B cell (primary cell): ENCODE data around the gene BNIP5. TPM values are rescaled to one million over a fixed set of nuclear protein-coding genes. Genes with fewer than 3 reads are reported as not detected.

Experiments
- ATAC-seq: fragments of 200-7000 bp; cut with Tn5 transposase; one replicate; pipeline ENCODE4 v1.10.0; 2021; ENCODE audit warnings: low read depth, mild to moderate bottlenecking, moderate number of reproducible peaks, moderate library complexity
- CTCF ChIA-PET: fragments of 350-600 bp; sonication (Branson Sonifier 250); formaldehyde crosslinking; loops from one replicate; lab custom pipeline; 2021; ENCODE audit warnings: antibody characterized with exemption, inconsistent platforms; lab: Charles Lee
- POLR2A ChIA-PET: fragments of 350-600 bp; sonication (Branson Sonifier 250); formaldehyde crosslinking; loops from one replicate; lab custom pipeline; 2021; ENCODE audit warnings: antibody characterized with exemption; lab: Charles Lee
- DNase-seq: peaks from one replicate; pipeline ENCODE4 v3.0.0; 2013
- H2AFZ ChIP-seq: 2 replicates; pipeline ENCODE4 v1.6.1; 2012; ENCODE audit warnings: mild to moderate bottlenecking, low read depth, low read length; ENCODE audit not compliant: insufficient read depth, poor library complexity, severe bottlenecking
- H3K27ac ChIP-seq, 2 donors: 1 replicate in 1 of 2; 2 replicates in 1 of 2; pipeline ENCODE4 v1.5.1; 2012 to 2013; ENCODE audit warnings: low read length in 2 of 2, mild to moderate bottlenecking in 2 of 2, moderate library complexity in 1 of 2
- H3K27me3 ChIP-seq, 4 experiments: fragments of 200-600 bp in 1 of 4; sonication (generic) in 1 of 4; replicated peaks in 1 of 4; 1 replicate in 2 of 4; 2 replicates in 2 of 4; pipeline versions ENCODE4 v1.6.1 to v1.7.0; 2013 to 2016; ENCODE audit warnings: low read length in 3 of 4, mild to moderate bottlenecking in 2 of 4, mixed read lengths in 1 of 4, moderate library complexity in 1 of 4; ENCODE audit not compliant: insufficient read depth in 4 of 4, control insufficient read depth in 3 of 4; ENCODE audit errors: control extremely low read depth in 1 of 4
- H3K36me3 ChIP-seq, 2 experiments: replicated peaks in 1 of 2; 1 replicate in 1 of 2; 2 replicates in 1 of 2; pipeline versions ENCODE4 v1.6.1 to v1.7.1; 2013; ENCODE audit warnings: low read length in 1 of 2; ENCODE audit not compliant: insufficient read depth in 2 of 2, control insufficient read depth in 1 of 2; ENCODE audit errors: control extremely low read depth in 1 of 2, extremely low read depth in 1 of 2
- H3K4me1 ChIP-seq, 2 donors: fragments of 200-600 bp in 1 of 2; sonication (generic) in 1 of 2; 1 replicate in 1 of 2; 2 replicates in 1 of 2; pipeline versions ENCODE4 v1.5.1 to v1.6.1; 2013 to 2017; ENCODE audit warnings: low read length in 2 of 2; ENCODE audit not compliant: control insufficient read depth in 2 of 2, insufficient read depth in 2 of 2
- H3K4me2 ChIP-seq: replicated peaks from 2 replicates; pipeline ENCODE3; 2012; ENCODE audit warnings: mild to moderate bottlenecking, low read depth, low read length; ENCODE audit not compliant: poor library complexity, severe bottlenecking
- H3K4me3 ChIP-seq, 5 experiments: fragments of 200-600 bp in 1 of 5; sonication (generic) in 1 of 5; 1 replicate in 3 of 5; 2 replicates in 2 of 5; pipeline versions ENCODE4 v1.5.1 to v1.7.0; 2011 to 2016; ENCODE audit warnings: low read length in 4 of 5, mild to moderate bottlenecking in 4 of 5, low read depth in 2 of 5, control low read depth in 1 of 5, moderate library complexity in 1 of 5; ENCODE audit not compliant: insufficient read depth in 1 of 5; ENCODE audit errors: control extremely low read depth in 1 of 5, extremely low read depth in 1 of 5
- H3K79me2 ChIP-seq: fragments of 200-600 bp; sonication (generic); one replicate; pipeline ENCODE4 v1.6.0; 2016; ENCODE audit warnings: low read length; ENCODE audit not compliant: control insufficient read depth, insufficient read depth
- H3K9ac ChIP-seq: fragments of 200-600 bp; sonication (generic); 2 replicates; pipeline ENCODE4 v1.6.1; 2017; ENCODE audit warnings: mild to moderate bottlenecking, low read length, moderate library complexity
- H3K9me3 ChIP-seq, 3 donors: one replicate each; pipeline versions ENCODE4 v1.6.1 to v1.7.1; 2013; ENCODE audit warnings: low read length in 2 of 3; ENCODE audit not compliant: control insufficient read depth in 2 of 3, insufficient read depth in 1 of 3; ENCODE audit errors: control extremely low read depth in 1 of 3
- H4K20me1 ChIP-seq: 2 replicates; pipeline ENCODE4 v1.6.0; 2012; ENCODE audit warnings: mild to moderate bottlenecking, low read length; ENCODE audit not compliant: insufficient read depth, control insufficient read depth, poor library complexity, severe bottlenecking
- H3K27ac Mint-ChIP-seq: one replicate; pipeline ENCODE4 v1.8.0; 2021; ENCODE audit warnings: mixed read lengths
- H3K27me3 Mint-ChIP-seq: one replicate; pipeline ENCODE4 v1.8.0; 2021; ENCODE audit warnings: mixed read lengths
- H3K4me1 Mint-ChIP-seq: one replicate; pipeline ENCODE4 v1.8.0; 2021; ENCODE audit warnings: mixed read lengths
- H3K4me3 Mint-ChIP-seq: one replicate; pipeline ENCODE4 v1.8.0; 2021; ENCODE audit warnings: mixed read lengths
- H3K9me3 Mint-ChIP-seq: one replicate; pipeline ENCODE4 v1.8.0; 2022; ENCODE audit warnings: mixed read lengths; ENCODE audit not compliant: insufficient read depth
- EZH2 ChIP-seq: IDR thresholded peaks from 2 replicates; pipeline ENCODE4 v1.6.1; 2012; ENCODE audit warnings: borderline replicate concordance, low read depth, mild to moderate bottlenecking, moderate library complexity, low read length; ENCODE audit not compliant: insufficient read depth, poor library complexity, severe bottlenecking
- WGBS: methylation state at CpG from one replicate; pipeline ENCODE4 v1.1.5; 2013; ENCODE audit warnings: missing lambda C conversion rate; ENCODE audit not compliant: insufficient coverage; 5-methylcytosine and 5-hydroxymethylcytosine counted together
- intact Hi-C: fragments of 100-400 bp; cut with micrococcal nuclease; formaldehyde crosslinking; loops from one replicate; pipeline ENCODE4 v1.10.0; 2022
- polyA plus RNA-seq: library from polyadenylated mRNA; depleted of rRNA; stranded (reverse); fragments of >200 nt; gene quantifications from 2 replicates; pipeline ENCODE4 v1.2.3, GENCODE V29; 2012
- total RNA-seq, 2 donors: library from RNA; stranded (reverse); fragments of 120-200 nt in 1 of 2; gene quantifications; 1 replicate in 1 of 2; 2 replicates in 1 of 2; pipeline versions ENCODE4 v1.2.3 to v1.2.4, GENCODE V29; 2013 to 2022
- TF ChIP-seq, protein P1 (sequence below): fragments of 200-600 bp; IDR thresholded peaks from one replicate; pipeline ENCODE4 v1.8.0; 2022; ENCODE audit warnings: antibody characterized with exemption, mild to moderate bottlenecking

BNIP5 gene
- total and polyA plus RNA-seq, 2 donors (not counting 1 experiment from before 2014, with no cell fraction given): 0.06 to 0.10 TPM

DNA sequence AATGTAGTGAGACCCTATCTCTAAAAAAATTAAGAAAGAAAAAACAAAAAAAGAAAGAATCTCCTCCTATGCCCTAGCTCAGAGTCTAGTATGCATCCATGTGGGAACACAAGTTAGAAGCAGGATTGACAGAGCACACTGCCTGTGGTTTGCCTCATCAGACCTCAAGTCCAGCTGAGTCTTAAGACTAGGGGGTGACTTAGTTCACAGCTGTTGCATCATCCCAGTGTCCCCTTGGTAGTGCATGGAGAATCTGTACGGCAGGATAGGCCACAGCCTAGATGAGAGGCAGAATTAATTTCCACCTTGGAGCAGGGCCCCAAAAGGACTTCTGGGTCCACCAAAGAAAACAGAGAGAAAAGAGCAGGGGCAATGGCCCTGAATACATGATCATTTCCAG lies 53.1 kb downstream of the BNIP5 start:
- DNase-seq: no peak
- H3K27me3 Mint-ChIP-seq: peaks cover 45% of the 10 kb centered on the region
- Histone ChIP-seq H3K9me3 (no peaks in the 10 kb centered on the region), H3K27me3 (peaks cover 0 to 34% (median 20%) of the 10 kb centered on the region in 4 experiments), H4K20me1 (no peaks in the 10 kb centered on the region), H3K79me2 (no peaks in the 10 kb centered on the region), H3K27ac (no peak overlapping the region), H3K4me1 (peaks cover 9 to 11% of the 10 kb centered on the region in 2 donors), H3K9ac (no peak overlapping the region), H3K36me3 (no peaks in the 10 kb centered on the region), H3K4me2 (no peak overlapping the region), H3K4me3 (no peak overlapping the region), H2AFZ (no peak overlapping the region)
- no peak overlapping the region for H3K4me3 Mint-ChIP-seq
- intact Hi-C loops: no loop called here
- H3K27ac Mint-ChIP-seq: no peak overlapping the region
- ChIA-PET CTCF (no interaction called here), POLR2A (no interaction called here)
- WGBS: 100% methylated on average over 1 of the region's 1 CpG
- ATAC-seq: no peak
- peaks cover 14% of the 10 kb centered on the region for H3K4me1 Mint-ChIP-seq
- TF ChIP-seq, protein P1, sequence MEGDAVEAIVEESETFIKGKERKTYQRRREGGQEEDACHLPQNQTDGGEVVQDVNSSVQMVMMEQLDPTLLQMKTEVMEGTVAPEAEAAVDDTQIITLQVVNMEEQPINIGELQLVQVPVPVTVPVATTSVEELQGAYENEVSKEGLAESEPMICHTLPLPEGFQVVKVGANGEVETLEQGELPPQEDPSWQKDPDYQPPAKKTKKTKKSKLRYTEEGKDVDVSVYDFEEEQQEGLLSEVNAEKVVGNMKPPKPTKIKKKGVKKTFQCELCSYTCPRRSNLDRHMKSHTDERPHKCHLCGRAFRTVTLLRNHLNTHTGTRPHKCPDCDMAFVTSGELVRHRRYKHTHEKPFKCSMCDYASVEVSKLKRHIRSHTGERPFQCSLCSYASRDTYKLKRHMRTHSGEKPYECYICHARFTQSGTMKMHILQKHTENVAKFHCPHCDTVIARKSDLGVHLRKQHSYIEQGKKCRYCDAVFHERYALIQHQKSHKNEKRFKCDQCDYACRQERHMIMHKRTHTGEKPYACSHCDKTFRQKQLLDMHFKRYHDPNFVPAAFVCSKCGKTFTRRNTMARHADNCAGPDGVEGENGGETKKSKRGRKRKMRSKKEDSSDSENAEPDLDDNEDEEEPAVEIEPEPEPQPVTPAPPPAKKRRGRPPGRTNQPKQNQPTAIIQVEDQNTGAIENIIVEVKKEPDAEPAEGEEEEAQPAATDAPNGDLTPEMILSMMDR: no peak
- no peak for TF ChIP-seq EZH2
- H3K9me3 Mint-ChIP-seq: no peaks in the 10 kb centered on the region

DNA sequence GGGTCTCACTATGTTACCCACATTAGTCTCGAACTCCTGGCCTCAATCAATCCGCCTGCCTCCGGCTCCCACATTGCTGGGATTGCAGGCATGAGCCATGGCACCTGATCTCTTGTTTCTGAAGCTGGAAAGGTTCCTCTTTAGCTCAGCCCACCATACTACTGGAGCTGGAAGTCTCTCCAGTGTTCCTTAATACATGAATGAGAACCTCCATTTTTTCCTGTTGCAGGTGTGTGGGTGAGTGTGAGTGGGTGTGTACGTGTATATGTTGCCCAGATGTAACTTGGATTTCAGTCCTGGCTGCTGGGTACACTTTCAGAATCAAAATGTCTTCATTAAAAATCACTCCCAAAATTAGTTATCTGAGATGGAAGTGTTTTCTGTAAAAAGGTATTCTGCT lies 55.7 kb downstream of the BNIP5 start:
- no peak overlapping the region for H2AFZ ChIP-seq
- peaks cover 44% of the 10 kb centered on the region for H3K27me3 Mint-ChIP-seq
- no peak overlapping the region for H3K27ac ChIP-seq
- TF ChIP-seq, protein P1: no peak
- no peak for TF ChIP-seq EZH2
- no peak overlapping the region for H3K27ac Mint-ChIP-seq
- CTCF ChIA-PET: interaction anchor here (2.7 kb wide), 1 partner anchor 21 kb away, joined by 6 read pairs; no protein-coding TSS in a partner anchor
- no peak overlapping the region for H3K4me3 Mint-ChIP-seq
- POLR2A ChIA-PET: no interaction called here
- no peak overlapping the region for H3K9ac ChIP-seq
- intact Hi-C loops: no loop called here
- H3K4me1 Mint-ChIP-seq: peaks cover 14% of the 10 kb centered on the region
- ATAC-seq (no peak), DNase-seq (no peak)
- peaks cover 0 to 34% (median 13%) of the 10 kb centered on the region in 4 experiments for H3K27me3 ChIP-seq
- H3K36me3 ChIP-seq: no peaks in the 10 kb centered on the region
- no peak overlapping the region for H3K4me3 ChIP-seq
- H3K4me2 ChIP-seq: no peak overlapping the region
- no peaks in the 10 kb centered on the region for H3K79me2 ChIP-seq
- H3K4me1 ChIP-seq: peaks cover 9 to 11% of the 10 kb centered on the region in 2 donors
- WGBS: 82% methylated on average over 3 of the region's 4 CpGs
- H3K9me3 Mint-ChIP-seq: no peaks in the 10 kb centered on the region
- no peaks in the 10 kb centered on the region for H4K20me1 ChIP-seq
- H3K9me3 ChIP-seq: no peaks in the 10 kb centered on the region
